ENCODE results near the gene CFAP410.

The CFAP410 gene

DNA sequence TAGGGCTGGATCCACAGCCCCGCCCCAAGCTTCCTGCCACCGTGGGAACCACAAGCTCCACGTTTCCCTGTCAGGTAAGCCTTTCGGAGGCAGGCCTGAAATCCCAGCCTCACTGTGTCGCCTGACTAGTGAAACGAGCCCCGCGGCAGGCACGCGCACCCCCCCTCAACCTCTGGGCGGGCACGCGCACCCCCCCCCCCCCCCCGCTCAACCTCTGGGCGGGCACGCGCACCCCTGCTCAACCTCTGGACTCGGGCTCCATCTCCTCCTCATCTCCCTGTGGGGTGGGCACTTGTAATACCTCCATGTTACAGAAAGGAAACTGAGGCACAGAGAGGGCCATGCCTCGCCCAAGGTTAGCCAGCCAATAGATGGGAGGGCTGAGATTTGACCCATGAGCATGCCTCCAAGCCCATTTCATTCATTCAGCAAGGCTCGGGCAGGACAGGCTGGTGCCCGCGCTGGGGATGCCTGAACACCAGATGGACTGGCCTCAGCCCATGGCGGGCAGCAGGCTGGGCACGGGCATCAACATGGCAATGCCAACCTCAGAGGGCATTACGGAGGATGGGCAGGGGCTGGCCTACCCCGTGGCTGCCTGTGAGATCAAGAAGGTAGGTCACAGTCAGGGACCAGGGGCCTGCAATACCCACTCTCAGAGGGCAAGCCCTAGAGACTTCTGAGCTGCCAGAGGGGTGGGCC is 4.7 kb downstream of the CFAP410 start:
- ATAC-seq = no peak
- no peak for TF ChIP-seq ZC3H10 (CRISPR knock-in tag; IDR thresholded peaks at IDR 0.05)
- no peak for TF ChIP-seq GLIS3 (CRISPR knock-in tag; IDR thresholded peaks at IDR 0.05)
- TF ChIP-seq ZNF8 (CRISPR knock-in tag; IDR thresholded peaks at IDR 0.05) = no peak
- TF ChIP-seq, protein P1, sequence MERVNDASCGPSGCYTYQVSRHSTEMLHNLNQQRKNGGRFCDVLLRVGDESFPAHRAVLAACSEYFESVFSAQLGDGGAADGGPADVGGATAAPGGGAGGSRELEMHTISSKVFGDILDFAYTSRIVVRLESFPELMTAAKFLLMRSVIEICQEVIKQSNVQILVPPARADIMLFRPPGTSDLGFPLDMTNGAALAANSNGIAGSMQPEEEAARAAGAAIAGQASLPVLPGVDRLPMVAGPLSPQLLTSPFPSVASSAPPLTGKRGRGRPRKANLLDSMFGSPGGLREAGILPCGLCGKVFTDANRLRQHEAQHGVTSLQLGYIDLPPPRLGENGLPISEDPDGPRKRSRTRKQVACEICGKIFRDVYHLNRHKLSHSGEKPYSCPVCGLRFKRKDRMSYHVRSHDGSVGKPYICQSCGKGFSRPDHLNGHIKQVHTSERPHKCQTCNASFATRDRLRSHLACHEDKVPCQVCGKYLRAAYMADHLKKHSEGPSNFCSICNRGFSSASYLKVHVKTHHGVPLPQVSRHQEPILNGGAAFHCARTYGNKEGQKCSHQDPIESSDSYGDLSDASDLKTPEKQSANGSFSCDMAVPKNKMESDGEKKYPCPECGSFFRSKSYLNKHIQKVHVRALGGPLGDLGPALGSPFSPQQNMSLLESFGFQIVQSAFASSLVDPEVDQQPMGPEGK (CRISPR knock-in tag; IDR thresholded peaks at IDR 0.05; ENCODE audit: borderline replicate concordance) = no peak
- TF ChIP-seq POU6F1 (CRISPR knock-in tag; IDR thresholded peaks at IDR 0.05; ENCODE audit: borderline replicate concordance, low read depth) = no peak
- TF ChIP-seq ZFP3 (CRISPR knock-in tag; IDR thresholded peaks at IDR 0.05) = no peak
- TF ChIP-seq TSHZ2 (CRISPR knock-in tag; IDR thresholded peaks at IDR 0.05) = no peak
- no peak for TF ChIP-seq TOX (CRISPR knock-in tag; IDR thresholded peaks at IDR 0.05; ENCODE audit: borderline replicate concordance)
- TF ChIP-seq RARB (CRISPR knock-in tag; IDR thresholded peaks at IDR 0.05) = no peak

DNA sequence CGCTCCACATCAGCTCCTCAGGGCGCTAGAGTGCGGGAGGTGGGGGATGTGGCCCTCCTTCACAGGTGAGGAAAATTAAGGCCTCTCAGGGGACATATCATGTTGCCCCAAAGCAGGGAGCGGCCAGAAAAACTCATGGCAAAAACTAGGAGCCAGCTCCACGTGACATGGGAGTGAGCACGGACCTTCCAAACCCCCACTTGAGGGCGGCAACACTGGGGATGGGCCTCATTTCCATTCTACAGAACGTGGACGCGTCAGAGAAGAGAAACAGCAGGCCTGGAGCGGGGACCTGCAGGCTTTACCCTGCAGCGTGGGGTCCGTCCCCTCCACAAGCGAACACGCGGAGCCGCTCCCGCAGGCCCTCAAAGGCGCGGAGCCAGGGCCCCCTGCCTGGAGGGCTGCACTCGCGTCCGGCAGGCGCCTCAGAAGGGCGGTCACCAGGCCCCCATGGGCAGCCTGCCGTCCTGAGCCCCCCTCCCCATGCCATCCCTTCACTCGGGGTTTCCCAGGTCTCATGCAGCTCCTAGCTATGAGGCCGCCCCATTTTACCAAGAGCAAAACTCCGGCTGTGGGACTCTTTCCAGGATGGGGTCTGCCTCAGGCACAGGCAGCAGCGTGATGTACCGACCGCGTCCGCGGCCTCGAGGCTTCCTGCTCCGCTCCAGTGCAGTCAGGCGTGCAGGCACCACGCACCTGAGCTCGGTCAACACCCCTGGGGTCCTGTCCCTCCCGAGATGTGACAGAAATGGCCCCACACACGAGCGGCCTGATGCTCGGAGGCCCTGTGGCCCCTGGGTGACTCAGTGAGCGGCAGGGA is 5.5 kb downstream of the CFAP410 start:
- TF ChIP-seq TOX (CRISPR knock-in tag; IDR thresholded peaks at IDR 0.05; ENCODE audit: borderline replicate concordance) (no peak), OSR1 (CRISPR knock-in tag; IDR thresholded peaks at IDR 0.05) (no peak), ZNF8 (CRISPR knock-in tag; IDR thresholded peaks at IDR 0.05) (no peak)
- ATAC-seq = no peak

GRCh38 chr21:44332965-44333364 is 6.2 kb downstream of the CFAP410 start:
- ATAC-seq = no peak

GRCh38 chr21:44332383-44332782 is 6.8 kb downstream of the CFAP410 start:
- TF ChIP-seq OSR1 (CRISPR knock-in tag; IDR thresholded peaks at IDR 0.05) (no peak), ISL1 (CRISPR knock-in tag; IDR thresholded peaks at IDR 0.05) (no peak), ZFP30 (CRISPR knock-in tag; IDR thresholded peaks at IDR 0.05) (no peak), ZNF8 (CRISPR knock-in tag; IDR thresholded peaks at IDR 0.05) (no peak), TOX (CRISPR knock-in tag; IDR thresholded peaks at IDR 0.05; ENCODE audit: borderline replicate concordance) (no peak), TCF4 (CRISPR knock-in tag; IDR thresholded peaks at IDR 0.05; ENCODE audit: borderline replicate concordance) (no peak)
- TF ChIP-seq, protein P1 (CRISPR knock-in tag; IDR thresholded peaks at IDR 0.05; ENCODE audit: borderline replicate concordance) = no peak
- no peak for ATAC-seq

More at GRCh38 chr21:44332965-44333364, 6.2 kb downstream of the CFAP410 start:
- TF ChIP-seq PPARA (CRISPR knock-in tag; IDR thresholded peaks at IDR 0.05; ENCODE audit: borderline replicate concordance) (no peak), ZNF565 (CRISPR knock-in tag; conservative IDR thresholded peaks at IDR 0.05; ENCODE audit: low read depth) (no peak), BACH2 (CRISPR knock-in tag; IDR thresholded peaks at IDR 0.05; ENCODE audit: borderline replicate concordance) (no peak), POU6F1 (CRISPR knock-in tag; IDR thresholded peaks at IDR 0.05; ENCODE audit: borderline replicate concordance, low read depth) (no peak), ARNTL (CRISPR knock-in tag; IDR thresholded peaks at IDR 0.05; ENCODE audit: borderline replicate concordance, low read depth) (no peak), ISL1 (CRISPR knock-in tag; IDR thresholded peaks at IDR 0.05) (no peak), TOX (CRISPR knock-in tag; IDR thresholded peaks at IDR 0.05; ENCODE audit: borderline replicate concordance) (no peak), ZNF8 (CRISPR knock-in tag; IDR thresholded peaks at IDR 0.05) (no peak), OSR1 (CRISPR knock-in tag; IDR thresholded peaks at IDR 0.05) (no peak), ESRRG (CRISPR knock-in tag; IDR thresholded peaks at IDR 0.05) (no peak), ZFP3 (CRISPR knock-in tag; IDR thresholded peaks at IDR 0.05) (no peak)
